LNCaP clone FGC (cell line): ENCODE measurements around the gene EYA3.

Experiments used
- DNase-seq: peaks from one replicate; pipeline ENCODE4 v3.0.0-alpha.2; 2011; ENCODE audit warnings: low read depth
- H3K4me3 ChIP-seq: 2 replicates; pipeline ENCODE4 v1.5.1; 2011; ENCODE audit warnings: mild to moderate bottlenecking, low read depth, low read length, control low read depth
- CTCF ChIP-seq: IDR thresholded peaks from 2 replicates; pipeline ENCODE4 v1.5.1; 2012; ENCODE audit warnings: mild to moderate bottlenecking; ENCODE audit not compliant: control insufficient read depth, insufficient read depth; ENCODE audit errors: extremely low read depth

Gene EYA3

GRCh38 chr1:27981145-27981544 lies 107.3 kb downstream of the EYA3 start:
- no peak for TF ChIP-seq CTCF
- no peak for DNase-seq
- no peak overlapping the region for H3K4me3 ChIP-seq

GRCh38 chr1:27980216-27980845 lies 108.1 kb downstream of the EYA3 start:
- no peak for DNase-seq
- TF ChIP-seq CTCF: no peak
- no peak overlapping the region for H3K4me3 ChIP-seq

DNA sequence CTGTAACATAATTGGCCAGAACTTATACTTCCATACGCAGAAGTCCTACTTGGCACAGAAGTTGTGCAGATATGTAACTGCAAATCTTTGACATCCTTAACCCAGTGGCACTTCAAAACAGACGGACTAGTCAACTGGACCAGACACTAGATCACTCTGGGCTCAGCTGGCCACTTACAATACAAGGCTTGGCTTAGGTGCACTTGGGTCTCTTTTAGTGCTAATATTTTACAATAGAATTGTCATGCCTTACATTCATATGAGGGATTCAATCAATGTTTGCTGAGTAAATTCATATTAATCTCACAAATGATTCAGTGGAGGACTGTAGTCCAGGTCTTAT lies 108.6 kb downstream of the EYA3 start:
- no peak for TF ChIP-seq CTCF
- DNase-seq: no peak
- H3K4me3 ChIP-seq: no peak overlapping the region

DNA sequence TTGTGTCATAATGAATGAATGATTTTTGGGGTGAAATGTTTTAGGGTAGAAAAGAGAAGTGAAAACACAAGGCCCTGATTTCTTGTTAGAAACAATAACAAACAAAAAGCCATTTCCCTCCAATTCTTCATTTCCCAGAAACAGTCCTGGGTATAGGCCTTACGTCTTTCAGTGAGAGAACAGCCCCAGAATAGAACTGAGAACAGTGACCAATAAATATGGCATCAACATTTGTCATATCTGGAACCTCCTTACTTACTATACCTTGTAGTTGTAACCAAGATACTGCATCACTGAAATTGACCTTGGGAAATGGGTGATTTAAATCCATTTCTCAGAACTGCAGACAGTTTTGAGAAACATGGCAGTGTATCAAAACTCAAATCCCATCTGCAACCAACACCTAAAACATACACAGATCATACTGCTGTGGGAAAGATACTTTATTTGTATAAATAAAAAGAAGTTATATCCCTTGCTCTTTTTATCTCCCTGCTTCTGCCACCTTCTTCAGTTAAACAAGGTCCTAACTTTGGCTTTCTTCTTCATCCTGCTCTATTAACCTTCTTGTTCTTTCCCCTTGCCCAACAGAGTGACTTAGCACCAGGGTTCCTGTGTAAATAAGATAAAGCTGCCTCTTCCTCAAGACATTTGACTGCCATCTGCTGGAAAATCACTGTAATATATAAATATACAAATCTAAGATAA lies 109.1 kb downstream of the EYA3 start:
- no peak overlapping the region for H3K4me3 ChIP-seq
- peak; percentile 61 for DNase-seq
- TF ChIP-seq CTCF: peak; percentile 57

DNA sequence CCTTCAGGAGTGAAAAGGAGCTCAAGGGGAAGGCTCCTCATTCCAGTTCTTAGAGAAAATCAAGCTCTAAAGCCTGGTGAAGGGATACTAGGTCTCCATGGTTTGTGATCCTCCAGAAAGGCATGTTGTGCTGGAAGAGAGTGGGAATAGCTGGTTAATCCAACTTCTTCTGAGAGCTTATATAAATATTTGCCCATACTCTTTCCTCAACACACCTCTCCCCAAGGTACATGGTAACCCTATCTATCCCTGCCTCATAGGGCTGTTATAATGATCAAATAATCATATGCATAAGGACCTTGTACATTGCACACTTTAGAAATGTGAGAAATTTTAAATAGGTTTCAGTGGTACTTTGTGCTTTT lies 114.0 kb downstream of the EYA3 start:
- H3K4me3 ChIP-seq: no peak overlapping the region
- TF ChIP-seq CTCF: no peak
- DNase-seq: no peak

DNA sequence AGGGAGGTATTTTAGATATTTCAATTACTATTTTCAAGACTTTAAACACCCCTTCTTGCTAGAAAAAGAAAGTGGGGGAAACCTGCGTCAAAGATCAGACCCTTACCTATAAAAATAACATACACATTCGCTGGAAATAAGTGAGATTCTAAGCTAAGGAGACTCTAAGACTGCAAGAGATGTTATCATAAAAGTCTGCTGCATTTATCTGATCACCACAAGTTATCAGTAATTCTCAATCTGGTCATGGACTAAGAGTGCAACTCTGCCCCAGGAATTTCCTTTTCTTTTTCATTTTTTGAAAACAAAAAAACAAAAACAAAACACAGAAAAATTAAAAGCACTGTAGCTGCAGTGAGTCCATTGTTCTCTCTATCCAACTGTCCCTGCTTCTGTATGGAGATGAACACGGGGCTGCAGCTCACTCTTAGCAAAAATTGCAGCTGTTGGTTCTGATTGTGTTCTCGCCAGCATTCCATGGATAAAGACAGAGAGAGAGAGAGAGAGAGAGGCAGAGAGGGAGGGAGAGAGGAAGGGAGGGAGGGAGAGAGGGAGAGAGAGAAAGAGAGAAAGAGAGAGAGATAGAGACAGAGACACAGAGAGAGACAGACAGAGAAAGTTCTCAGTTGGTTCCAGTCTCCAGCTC lies 114.5 kb downstream of the EYA3 start:
- H3K4me3 ChIP-seq: no peak overlapping the region
- TF ChIP-seq CTCF: no peak
- no peak for DNase-seq
